ENCODE measurements around the gene ARL9. TPM values are rescaled to one million over a fixed set of nuclear protein-coding genes. Genes with fewer than 3 reads are reported as not detected.

Gene ARL9
- total and polyA plus RNA-seq, 9 of the 15 experiments (the other 6 are each of a cell fraction or from before 2014, with no cell fraction given), result 0.10 to 0.15 (median 0.11) TPM; not detected in 6

- TF ChIP-seq MGA (IDR thresholded peaks at IDR 0.05), result no peak
Observed at GRCh38 chr4:56496241-56496640, 9.3 kb upstream of the ARL9 start (continued).

Measured in K562 (cell line).